ENCODE data around the gene HNF4A. TPM values are rescaled to one million over a fixed set of nuclear protein-coding genes. Genes with fewer than 3 reads are reported as not detected.
"Not testable (repeated sequence)": the region's sequence is repeated elsewhere in the genome, so short reads cannot be mapped to it uniquely, and the experiment has no call there.

The HNF4A gene
- total RNA-seq, 1 donor from 2014 or later, result 74.4 TPM

GRCh38 chr20:44468044-44468782 lies 112.7 kb downstream of the HNF4A start:
- no peak for DNase-seq (ENCODE audit: low spot score)

GRCh38 chr20:44470327-44470726 lies 114.8 kb downstream of the HNF4A start:
- no peak for DNase-seq (ENCODE audit: low spot score)

GRCh38 chr20:44471481-44471882 lies 116.0 kb downstream of the HNF4A start:
- DNase-seq (ENCODE audit: low spot score), result no peak

GRCh38 chr20:44472283-44472682 lies 116.8 kb downstream of the HNF4A start:
- not testable (repeated sequence) for DNase-seq (ENCODE audit: low spot score)

- no peak for DNase-seq (ENCODE audit: low spot score)
Observed at GRCh38 chr20:44475372-44475693, 119.8 kb downstream of the HNF4A start.

- DNase-seq (ENCODE audit: low spot score), result peak; percentile 89
Observed at GRCh38 chr20:44475694-44476560, 120.4 kb downstream of the HNF4A start, which contains the start of gene TTPAL. TTPAL (plus strand) TSS chr20:44475874; CDS start chr20:44480000, 4,126 bp downstream.

GRCh38 chr20:44477151-44477550 lies 121.7 kb downstream of the HNF4A start:
- no peak for DNase-seq (ENCODE audit: low spot score)

GRCh38 chr20:44478206-44478605 lies 122.7 kb downstream of the HNF4A start:
- DNase-seq (ENCODE audit: low spot score), result no peak

GRCh38 chr20:44479643-44480042 lies 124.1 kb downstream of the HNF4A start:
- DNase-seq (ENCODE audit: low spot score), result no peak

GRCh38 chr20:44480097-44480496 lies 124.6 kb downstream of the HNF4A start:
- no peak for DNase-seq (ENCODE audit: low spot score)

- no peak for DNase-seq (ENCODE audit: low spot score)
Observed at GRCh38 chr20:44481719-44482416, 126.4 kb downstream of the HNF4A start.

GRCh38 chr20:44483112-44483511 lies 127.6 kb downstream of the HNF4A start:
- no peak for DNase-seq (ENCODE audit: low spot score)

Other genes with a start within 250 kb of the HNF4A start
- 48.9 TPM for gene JPH2, start 168.5 kb upstream of the HNF4A start, total RNA-seq
- gene OSER1, start 144.9 kb upstream of the HNF4A start, total RNA-seq, result 34.8 TPM
- not detected for gene GDAP1L1, start 108.4 kb upstream of the HNF4A start, total RNA-seq
- 10.9 TPM for gene FITM2, start 44.5 kb upstream of the HNF4A start, total RNA-seq
- not detected for gene R3HDML, start 18.7 kb upstream of the HNF4A start, total RNA-seq
- 14.8 TPM for gene TTPAL, start 120.2 kb downstream of the HNF4A start, total RNA-seq
- 120 TPM for gene SERINC3, start 166.4 kb downstream of the HNF4A start, total RNA-seq
- 92.0 TPM for gene PKIG, start 226.9 kb downstream of the HNF4A start, total RNA-seq

Data from mucosa of gallbladder (tissue), 1 donor.